Superior temporal gyrus (tissue), 1 donor: Measurements from ENCODE around the gene KLRC4.
"Not testable (repeated sequence)": the region's sequence is repeated elsewhere in the genome, so short reads cannot be mapped to it uniquely, and the experiment has no call there.

Experiments used
- DNase-seq: peaks from one replicate; pipeline ENCODE4 v3.0.0-alpha.2; 2016; ENCODE audit errors: extremely low spot score

The KLRC4 gene

GRCh38 chr12:10397296-10397695, 12.3 kb downstream of the KLRC4 start:
- no peak for DNase-seq

- not testable (repeated sequence) for DNase-seq
These were observed 13.4 kb downstream of the KLRC4 start for GRCh38 chr12:10396176-10396575.

DNA sequence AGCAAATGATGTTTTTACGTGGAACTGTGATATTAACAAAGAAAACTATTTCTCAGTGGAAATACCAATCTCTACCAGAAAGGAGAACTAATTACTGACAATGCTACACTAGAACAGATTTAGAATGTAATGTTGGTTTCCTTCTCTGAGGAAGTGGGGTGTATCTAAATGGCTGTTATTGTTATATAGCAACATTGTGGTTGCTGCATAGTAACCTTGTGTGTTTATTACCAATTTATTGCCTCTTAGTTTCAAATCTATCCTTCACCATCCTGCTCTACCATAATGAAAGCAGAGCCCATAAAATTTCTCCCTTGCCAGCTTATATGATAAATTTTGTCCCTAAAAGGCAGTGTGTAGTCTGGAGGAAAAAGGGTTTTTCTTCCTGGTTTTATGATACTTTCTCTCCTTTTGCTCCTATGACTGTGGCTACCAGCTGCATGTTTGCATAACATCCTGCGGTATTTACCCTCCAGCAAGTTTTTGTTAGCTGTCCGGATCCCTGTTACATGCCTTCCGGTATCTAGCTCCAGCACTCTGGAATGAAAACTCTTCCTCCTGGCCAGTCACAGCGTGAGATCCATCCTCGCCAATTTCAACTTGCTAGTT, 14.1 kb downstream of the KLRC4 start:
- DNase-seq = no peak

- not testable (repeated sequence) for DNase-seq
These were observed 14.9 kb downstream of the KLRC4 start for GRCh38 chr12:10394531-10395152.

- no peak for DNase-seq
These were observed 16.3 kb downstream of the KLRC4 start for GRCh38 chr12:10393291-10393690.

DNA sequence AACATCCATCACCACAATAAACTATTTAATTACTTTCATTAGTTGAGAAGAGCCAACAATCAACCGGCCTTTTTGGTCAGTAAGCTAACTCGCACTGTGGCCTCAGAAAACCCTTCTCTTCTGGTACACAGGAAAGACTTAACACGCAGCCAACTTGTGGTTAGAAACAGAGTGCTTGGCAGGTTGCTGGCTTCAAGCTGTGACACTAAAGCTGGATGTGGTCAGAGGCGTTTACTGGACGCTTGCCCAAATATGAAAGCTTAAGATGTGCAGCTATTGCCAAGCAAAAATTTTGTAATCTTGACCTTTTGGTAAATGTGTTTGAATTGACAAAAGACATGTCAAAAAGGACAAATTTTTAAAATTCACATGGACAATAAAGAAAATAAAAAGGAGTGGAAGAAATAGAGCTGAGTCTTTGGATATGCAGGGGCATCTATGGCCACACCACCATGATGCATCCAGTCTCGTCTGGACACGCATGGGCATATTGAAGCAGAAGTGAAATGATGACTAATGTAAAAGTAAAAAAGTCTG, 17.1 kb downstream of the KLRC4 start:
- DNase-seq = no peak

DNA sequence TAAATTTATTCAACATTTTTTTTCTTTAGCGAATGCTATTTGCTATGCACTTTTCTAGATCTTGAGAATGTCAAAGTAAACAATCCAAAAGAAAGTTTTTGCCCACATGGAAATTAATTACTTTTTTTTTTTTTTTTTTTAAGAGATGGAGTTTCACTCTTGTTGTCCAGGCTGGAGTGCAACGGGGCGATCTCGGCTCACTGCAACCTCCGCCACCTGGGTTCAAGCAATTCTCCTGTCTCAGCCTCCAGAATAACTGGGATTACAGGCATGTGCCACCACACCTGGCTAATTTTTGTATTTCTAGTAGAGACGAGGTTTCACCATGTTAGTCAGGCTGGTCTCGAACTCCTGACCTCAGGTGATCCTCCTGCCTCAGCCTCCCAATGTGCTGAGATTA, 18.6 kb downstream of the KLRC4 start:
- not testable (repeated sequence) for DNase-seq

DNA sequence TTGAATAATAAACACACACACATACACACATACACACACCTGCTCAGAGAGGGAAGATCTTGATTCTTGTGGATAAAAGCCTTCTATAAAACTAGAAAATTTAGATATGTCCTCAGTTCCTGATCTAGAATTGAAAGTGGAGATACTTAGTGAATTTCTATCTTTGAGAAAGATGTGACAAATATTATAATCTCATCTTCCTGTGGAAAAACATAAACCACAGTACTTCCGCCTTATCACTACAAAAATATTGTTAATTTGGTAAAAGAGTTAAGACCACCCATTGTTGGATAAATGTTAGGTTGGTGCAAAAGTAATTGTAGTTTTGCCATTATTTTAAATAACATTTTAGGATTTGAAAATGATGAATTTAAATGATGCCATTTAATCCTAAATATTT, 19.7 kb downstream of the KLRC4 start, which contains the start of gene KLRK1:
TSS of gene KLRK1 (minus strand) at position 138 of the 400 bp plus-strand sequence. CDS start 1,231 bp downstream, outside the sequence.
- DNase-seq = no peak

- DNase-seq = no peak
These were observed 20.7 kb downstream of the KLRC4 start for GRCh38 chr12:10388624-10389413.

- DNase-seq = not testable (repeated sequence)
These were observed 22.1 kb downstream of the KLRC4 start for GRCh38 chr12:10387498-10387897.

GRCh38 chr12:10386857-10387256, 22.7 kb downstream of the KLRC4 start:
- DNase-seq = no peak

DNA sequence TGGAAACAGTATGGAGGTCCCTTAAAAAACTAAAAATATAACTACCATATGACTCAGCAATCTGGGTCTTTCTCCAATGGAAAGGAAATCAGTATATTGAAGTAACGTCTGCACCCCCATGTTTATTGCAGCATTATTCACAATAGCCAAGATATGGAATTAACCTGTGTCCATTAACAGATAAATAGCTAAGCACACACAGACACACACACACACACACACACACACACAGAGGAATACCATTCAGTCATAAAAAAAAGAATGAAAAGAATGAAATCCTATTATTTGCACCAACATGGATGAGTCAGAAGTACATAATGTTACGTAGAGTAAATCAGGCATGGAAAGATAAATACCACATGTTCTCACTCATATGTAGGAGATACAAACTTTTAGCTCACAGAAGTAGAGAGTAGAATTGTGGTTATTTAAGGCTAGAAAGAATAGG, 24.4 kb downstream of the KLRC4 start:
- DNase-seq = no peak

DNA sequence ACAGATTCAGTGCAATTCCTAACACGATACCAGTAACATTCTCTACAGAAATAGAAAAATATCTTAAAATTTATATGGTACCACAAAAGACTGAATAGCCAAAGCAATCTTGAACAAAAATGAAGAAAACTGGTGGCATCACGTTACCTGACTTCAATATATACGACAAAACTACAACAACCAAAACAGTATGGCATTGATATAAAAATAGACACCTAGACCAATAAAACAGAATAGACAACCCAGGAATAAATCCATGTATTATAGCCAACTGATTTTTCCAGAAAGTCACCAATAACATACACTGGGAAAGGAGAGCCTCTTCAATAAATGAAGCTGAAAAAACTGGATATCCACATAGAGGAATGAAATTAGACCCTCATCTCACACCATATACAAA, 25.4 kb downstream of the KLRC4 start:
- no peak for DNase-seq

- DNase-seq = no peak
These were observed 27.5 kb downstream of the KLRC4 start for GRCh38 chr12:10381928-10382628.

DNA sequence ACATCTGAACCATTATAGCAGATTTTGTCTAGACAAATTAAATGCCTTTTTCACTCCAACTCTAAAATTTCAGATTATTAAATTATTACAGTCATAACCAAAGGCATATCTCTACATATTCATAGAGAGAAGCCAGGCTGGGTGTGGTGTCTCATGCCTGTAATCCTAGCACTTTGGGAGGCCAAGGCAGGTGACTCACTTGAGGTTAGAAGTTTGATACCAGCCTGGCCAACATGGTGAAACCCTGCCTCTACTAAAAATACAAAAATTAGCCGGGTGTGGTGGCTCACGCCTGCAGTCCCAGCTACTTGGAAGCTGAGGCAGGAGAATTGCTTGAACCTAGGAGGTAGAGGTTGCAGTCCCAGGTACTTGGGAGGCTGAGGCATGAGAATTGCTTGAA, 30.8 kb downstream of the KLRC4 start:
- not testable (repeated sequence) for DNase-seq

- DNase-seq = no peak
These were observed 34.9 kb downstream of the KLRC4 start for GRCh38 chr12:10374624-10375018.

DNA sequence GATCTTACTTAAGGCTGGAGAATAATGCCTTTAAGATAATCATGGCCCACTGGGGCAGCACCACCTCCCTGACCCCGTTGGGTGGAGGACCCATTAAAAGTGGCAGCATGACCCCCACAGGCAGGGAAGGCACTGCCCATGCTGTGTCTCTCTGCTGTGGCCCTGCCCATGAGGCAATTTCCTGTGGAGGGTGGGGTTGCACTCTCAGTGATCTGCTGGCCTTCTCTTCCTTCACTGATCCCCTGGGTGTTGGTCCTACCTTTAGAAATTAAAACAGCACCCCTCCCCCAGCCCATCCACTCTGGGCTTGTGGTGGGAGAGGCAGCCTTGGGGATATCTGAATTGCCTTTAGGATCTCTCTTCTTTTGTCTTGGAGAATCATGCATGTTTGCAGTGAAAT, 37.0 kb downstream of the KLRC4 start:
- peak; percentile 35 for DNase-seq

- DNase-seq = not testable (repeated sequence)
These were observed 37.5 kb downstream of the KLRC4 start for GRCh38 chr12:10371893-10372535.

GRCh38 chr12:10369557-10370415, 39.8 kb downstream of the KLRC4 start:
- no peak for DNase-seq
